ENCODE data around the gene TNS4.

The TNS4 gene

DNA sequence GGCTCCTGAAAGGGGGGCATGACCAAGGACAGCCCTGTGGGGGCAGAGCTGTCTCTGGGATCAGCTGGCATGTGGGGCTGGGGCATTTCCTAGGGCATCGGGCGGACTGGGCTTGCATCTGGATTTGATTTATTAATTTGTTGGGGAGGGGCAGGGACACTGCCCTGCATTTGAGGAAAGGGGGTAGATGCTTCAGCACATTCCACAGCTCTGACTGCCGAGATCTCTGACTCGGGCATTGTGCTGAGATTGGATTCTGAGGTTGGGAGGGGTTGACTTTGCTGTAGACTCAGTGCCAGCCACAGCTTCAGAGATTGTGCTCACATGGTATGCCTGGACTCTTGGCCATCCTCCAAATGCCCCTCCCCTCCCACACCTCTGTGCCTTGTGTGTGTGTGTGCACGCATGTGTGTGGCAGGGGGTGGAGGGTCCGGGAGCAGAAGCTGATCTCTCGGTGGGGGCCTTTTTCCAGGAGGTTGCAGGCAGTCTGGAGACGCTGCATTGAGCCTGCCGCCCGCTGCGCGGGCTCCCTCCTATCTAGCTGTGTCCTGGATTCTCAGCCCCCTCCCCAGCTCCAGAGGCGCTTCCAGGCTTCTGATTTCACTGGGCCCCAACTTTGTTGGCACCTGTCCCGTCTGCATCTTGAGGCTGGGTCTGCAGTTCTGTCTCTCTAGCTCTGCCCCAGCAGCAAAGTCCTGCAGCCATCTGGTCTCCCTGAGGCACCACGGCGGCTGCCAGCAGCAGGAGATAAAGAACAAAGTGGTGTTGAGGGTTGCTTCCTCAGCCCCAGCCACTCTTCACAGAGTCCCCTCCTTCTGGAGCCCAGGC lies 43.2 kb downstream of the TNS4 start:
- H3K4me1 ChIP-seq (ENCODE audit: control insufficient read depth, insufficient read depth, low read length): peaks cover 77% of the 10 kb centered on the region
- no peaks in the 10 kb centered on the region for H3K27me3 ChIP-seq (ENCODE audit: control insufficient read depth, insufficient read depth, low read length)
- no peak overlapping the region for H3K4me3 ChIP-seq (ENCODE audit: low read length)
- peak overlapping the region; percentile 51 for H3K27ac ChIP-seq (ENCODE audit: low read depth, low read length)
- H3K9ac ChIP-seq (ENCODE audit: low read length): no peak overlapping the region
- H3K36me3 ChIP-seq (ENCODE audit: control insufficient read depth, insufficient read depth, low read length): peaks cover 27% of the 10 kb centered on the region

DNA sequence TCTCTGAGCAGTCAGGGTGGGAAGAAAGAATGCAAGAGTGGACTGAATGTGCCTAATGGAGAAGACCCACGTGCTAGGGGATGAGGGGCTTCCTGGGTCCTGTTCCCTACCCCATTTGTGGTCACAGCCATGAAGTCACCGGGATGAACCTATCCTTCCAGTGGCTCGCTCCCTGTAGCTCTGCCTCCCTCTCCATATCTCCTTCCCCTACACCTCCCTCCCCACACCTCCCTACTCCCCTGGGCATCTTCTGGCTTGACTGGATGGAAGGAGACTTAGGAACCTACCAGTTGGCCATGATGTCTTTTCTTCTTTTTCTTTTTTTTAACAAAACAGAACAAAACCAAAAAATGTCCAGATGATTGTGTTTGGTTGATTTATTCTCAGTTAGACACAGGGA lies 44.1 kb downstream of the TNS4 start:
- Histone ChIP-seq H3K36me3 (ENCODE audit: control insufficient read depth, insufficient read depth, low read length) (peaks cover 30% of the 10 kb centered on the region), H3K27ac (ENCODE audit: low read depth, low read length) (peak overlapping the region; percentile 68), H3K27me3 (ENCODE audit: control insufficient read depth, insufficient read depth, low read length) (no peaks in the 10 kb centered on the region), H3K4me1 (ENCODE audit: control insufficient read depth, insufficient read depth, low read length) (peaks cover 77% of the 10 kb centered on the region), H3K9ac (ENCODE audit: low read length) (no peak overlapping the region), H3K4me3 (ENCODE audit: low read length) (no peak overlapping the region)

DNA sequence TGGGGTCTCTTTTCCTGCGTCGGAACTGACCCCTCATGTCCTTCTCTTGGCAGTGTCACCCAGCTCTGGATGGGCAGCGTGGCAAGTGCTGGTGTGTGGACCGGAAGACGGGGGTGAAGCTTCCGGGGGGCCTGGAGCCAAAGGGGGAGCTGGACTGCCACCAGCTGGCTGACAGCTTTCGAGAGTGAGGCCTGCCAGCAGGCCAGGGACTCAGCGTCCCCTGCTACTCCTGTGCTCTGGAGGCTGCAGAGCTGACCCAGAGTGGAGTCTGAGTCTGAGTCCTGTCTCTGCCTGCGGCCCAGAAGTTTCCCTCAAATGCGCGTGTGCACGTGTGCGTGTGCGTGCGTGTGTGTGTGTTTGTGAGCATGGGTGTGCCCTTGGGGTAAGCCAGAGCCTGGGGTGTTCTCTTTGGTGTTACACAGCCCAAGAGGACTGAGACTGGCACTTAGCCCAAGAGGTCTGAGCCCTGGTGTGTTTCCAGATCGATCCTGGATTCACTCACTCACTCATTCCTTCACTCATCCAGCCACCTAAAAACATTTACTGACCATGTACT lies 44.9 kb downstream of the TNS4 start:
- peaks cover 31% of the 10 kb centered on the region for H3K36me3 ChIP-seq (ENCODE audit: control insufficient read depth, insufficient read depth, low read length)
- H3K9ac ChIP-seq (ENCODE audit: low read length): no peak overlapping the region
- no peaks in the 10 kb centered on the region for H3K27me3 ChIP-seq (ENCODE audit: control insufficient read depth, insufficient read depth, low read length)
- H3K4me3 ChIP-seq (ENCODE audit: low read length): no peak overlapping the region
- peaks cover 76% of the 10 kb centered on the region for H3K4me1 ChIP-seq (ENCODE audit: control insufficient read depth, insufficient read depth, low read length)
- H3K27ac ChIP-seq (ENCODE audit: low read depth, low read length): peak overlapping the region; percentile 68

DNA sequence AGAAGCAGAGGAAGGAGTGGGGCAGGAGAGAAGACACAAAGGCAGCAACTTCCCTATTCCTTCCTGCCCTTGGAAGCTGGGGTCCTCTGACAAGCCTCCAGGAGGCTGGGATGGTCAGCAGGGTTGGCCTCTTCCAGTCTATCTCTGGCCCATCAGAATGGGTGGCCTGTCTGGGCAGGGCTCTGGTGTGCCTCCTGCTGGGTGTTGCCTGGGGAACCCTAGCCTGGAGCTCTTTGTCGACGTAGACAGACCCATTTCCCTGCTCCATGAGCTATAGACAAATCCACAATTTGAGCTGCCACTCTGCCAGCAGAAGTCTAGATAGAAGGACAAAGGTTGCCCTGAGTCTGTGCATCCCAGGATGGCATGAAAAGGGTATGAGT lies 46.8 kb downstream of the TNS4 start:
- Histone ChIP-seq H3K4me3 (ENCODE audit: low read length) (no peak overlapping the region), H3K36me3 (ENCODE audit: control insufficient read depth, insufficient read depth, low read length) (peaks cover 31% of the 10 kb centered on the region), H3K4me1 (ENCODE audit: control insufficient read depth, insufficient read depth, low read length) (peaks cover 78% of the 10 kb centered on the region), H3K9ac (ENCODE audit: low read length) (no peak overlapping the region), H3K27ac (ENCODE audit: low read depth, low read length) (peak overlapping the region; percentile 1), H3K27me3 (ENCODE audit: control insufficient read depth, insufficient read depth, low read length) (no peaks in the 10 kb centered on the region)

DNA sequence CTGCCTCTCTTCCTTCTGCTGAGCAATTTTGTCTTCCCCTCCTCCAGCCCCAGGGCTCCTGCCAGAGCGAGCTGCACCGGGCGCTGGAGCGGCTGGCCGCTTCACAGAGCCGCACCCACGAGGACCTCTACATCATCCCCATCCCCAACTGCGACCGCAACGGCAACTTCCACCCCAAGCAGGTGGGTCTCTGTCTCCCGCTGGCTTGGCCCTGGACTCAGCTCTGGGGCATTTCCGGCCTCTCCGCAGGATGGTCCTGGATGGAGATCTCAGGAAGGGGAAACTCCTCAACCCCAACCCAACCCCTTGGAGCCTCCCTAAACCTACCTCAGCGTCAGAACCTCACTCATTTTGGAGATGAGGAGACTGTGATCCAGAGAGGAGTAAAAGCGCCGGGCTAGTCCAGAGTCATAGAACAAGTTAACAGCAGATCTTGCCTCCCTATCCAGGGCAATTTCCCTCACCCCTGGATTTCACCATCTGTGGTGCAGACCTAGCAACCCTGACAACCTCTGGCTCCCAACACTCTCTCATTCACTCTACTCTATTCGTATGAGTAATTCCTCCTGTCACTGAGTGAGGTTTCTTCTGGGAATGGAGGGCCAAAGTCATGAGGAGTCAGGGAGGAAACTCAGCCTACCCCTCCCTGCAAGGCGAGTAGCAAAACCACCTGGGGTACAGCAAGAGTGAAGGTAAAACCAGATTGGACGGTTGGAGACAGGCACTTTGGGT lies 47.4 kb downstream of the TNS4 start:
- H3K27me3 ChIP-seq (ENCODE audit: control insufficient read depth, insufficient read depth, low read length): no peaks in the 10 kb centered on the region
- H3K4me3 ChIP-seq (ENCODE audit: low read length): no peak overlapping the region
- H3K9ac ChIP-seq (ENCODE audit: low read length): no peak overlapping the region
- peaks cover 75% of the 10 kb centered on the region for H3K4me1 ChIP-seq (ENCODE audit: control insufficient read depth, insufficient read depth, low read length)
- peaks cover 31% of the 10 kb centered on the region for H3K36me3 ChIP-seq (ENCODE audit: control insufficient read depth, insufficient read depth, low read length)
- peak overlapping the region; percentile 25 for H3K27ac ChIP-seq (ENCODE audit: low read depth, low read length)

DNA sequence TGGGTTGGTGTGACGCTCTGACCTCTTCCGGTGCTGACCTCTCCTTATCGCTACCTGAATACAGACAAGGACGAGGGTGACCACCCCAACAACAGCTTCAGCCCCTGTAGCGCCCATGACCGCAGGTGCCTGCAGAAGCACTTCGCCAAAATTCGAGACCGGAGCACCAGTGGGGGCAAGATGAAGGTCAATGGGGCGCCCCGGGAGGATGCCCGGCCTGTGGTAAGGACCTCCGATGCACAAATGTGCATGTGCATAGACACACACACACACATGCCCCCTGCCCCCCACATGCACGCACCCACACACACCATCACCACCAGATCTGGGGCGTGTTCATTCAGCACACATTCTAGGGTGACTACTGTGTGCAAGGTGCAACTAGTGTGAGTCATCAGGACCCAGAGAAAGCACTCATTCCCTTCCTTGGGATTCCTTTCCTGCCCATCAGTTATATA lies 48.5 kb downstream of the TNS4 start:
- H3K4me1 ChIP-seq (ENCODE audit: control insufficient read depth, insufficient read depth, low read length): peaks cover 73% of the 10 kb centered on the region
- H3K27ac ChIP-seq (ENCODE audit: low read depth, low read length): peak overlapping the region; percentile 87
- peaks cover 31% of the 10 kb centered on the region for H3K36me3 ChIP-seq (ENCODE audit: control insufficient read depth, insufficient read depth, low read length)
- no peaks in the 10 kb centered on the region for H3K27me3 ChIP-seq (ENCODE audit: control insufficient read depth, insufficient read depth, low read length)
- no peak overlapping the region for H3K9ac ChIP-seq (ENCODE audit: low read length)
- no peak overlapping the region for H3K4me3 ChIP-seq (ENCODE audit: low read length)

DNA sequence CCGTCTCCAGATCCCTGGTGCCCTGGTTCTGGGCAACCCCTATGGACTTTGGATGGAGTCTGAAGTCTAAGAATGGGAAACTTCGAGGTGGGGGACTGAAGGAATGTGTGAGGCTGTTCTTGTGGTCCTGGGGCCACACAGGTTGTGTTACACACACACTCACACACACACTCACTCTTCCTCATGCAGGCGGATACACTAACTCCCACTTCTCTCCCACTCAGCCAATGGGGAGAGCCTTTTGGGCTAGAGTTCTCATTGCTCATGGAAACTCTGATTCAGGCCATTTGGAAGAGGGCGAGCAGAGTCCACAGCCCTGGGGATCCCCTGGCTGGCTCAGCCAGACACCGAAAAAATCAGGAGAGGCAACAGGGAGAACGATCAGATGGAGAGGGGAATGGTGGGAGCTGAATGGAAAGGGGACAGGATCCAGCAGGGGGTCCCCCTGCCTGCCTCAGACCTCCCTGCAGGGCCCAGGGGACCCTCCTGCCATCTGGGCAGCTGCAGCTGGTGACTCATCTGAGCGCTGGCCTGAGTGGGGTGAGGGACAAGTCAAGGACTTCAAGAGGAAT lies 49.1 kb downstream of the TNS4 start:
- Histone ChIP-seq H3K9ac (ENCODE audit: low read length) (no peak overlapping the region), H3K27ac (ENCODE audit: low read depth, low read length) (peak overlapping the region; percentile 87), H3K4me3 (ENCODE audit: low read length) (peak overlapping the region; percentile 33), H3K36me3 (ENCODE audit: control insufficient read depth, insufficient read depth, low read length) (peaks cover 30% of the 10 kb centered on the region), H3K4me1 (ENCODE audit: control insufficient read depth, insufficient read depth, low read length) (peaks cover 71% of the 10 kb centered on the region), H3K27me3 (ENCODE audit: control insufficient read depth, insufficient read depth, low read length) (no peaks in the 10 kb centered on the region)

DNA sequence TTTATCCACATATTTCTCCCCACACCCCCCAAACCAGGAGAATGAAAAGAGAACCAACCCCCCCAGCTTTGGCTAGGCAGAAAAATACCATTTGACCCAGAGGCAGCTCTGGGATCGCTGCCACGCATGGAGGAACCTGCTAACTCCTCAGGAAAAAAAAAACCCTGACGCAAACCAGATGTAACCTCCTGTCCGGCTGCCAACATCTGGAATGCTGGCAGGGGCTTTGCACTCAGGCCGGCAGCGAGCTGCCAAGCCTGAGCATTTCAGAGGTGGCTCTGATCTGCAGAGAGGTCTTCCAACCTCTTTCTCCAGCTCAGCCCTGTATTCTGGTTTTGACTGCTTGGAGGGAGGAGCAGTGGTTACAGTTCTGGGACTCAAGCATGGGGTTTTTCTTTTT lies 50.0 kb downstream of the TNS4 start:
- no peaks in the 10 kb centered on the region for H3K27me3 ChIP-seq (ENCODE audit: control insufficient read depth, insufficient read depth, low read length)
- no peak overlapping the region for H3K4me3 ChIP-seq (ENCODE audit: low read length)
- peaks cover 71% of the 10 kb centered on the region for H3K4me1 ChIP-seq (ENCODE audit: control insufficient read depth, insufficient read depth, low read length)
- no peak overlapping the region for H3K9ac ChIP-seq (ENCODE audit: low read length)
- H3K27ac ChIP-seq (ENCODE audit: low read depth, low read length): peak overlapping the region; percentile 79
- peaks cover 21% of the 10 kb centered on the region for H3K36me3 ChIP-seq (ENCODE audit: control insufficient read depth, insufficient read depth, low read length)

DNA sequence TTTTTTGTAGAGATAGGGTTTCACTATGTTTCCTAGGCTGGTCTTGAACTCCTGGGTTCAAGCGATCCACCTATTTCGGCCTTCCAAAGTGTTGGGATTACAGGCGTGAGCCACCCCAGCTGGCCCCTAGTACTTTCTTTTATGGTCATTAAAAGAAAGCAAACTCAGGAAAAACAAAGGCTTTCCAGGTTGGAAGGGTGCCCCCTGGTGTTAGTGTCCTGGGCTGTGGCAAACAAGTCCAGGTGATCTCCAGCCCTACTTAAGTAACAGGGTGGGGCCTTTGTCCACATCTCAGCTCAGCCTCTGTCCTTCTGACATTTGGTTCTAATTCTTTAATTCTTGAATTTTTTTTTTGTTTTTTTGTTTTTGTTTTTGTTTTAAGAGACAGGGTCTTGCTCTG lies 51.2 kb downstream of the TNS4 start:
- Histone ChIP-seq H3K9ac (ENCODE audit: low read length) (no peak overlapping the region), H3K27me3 (ENCODE audit: control insufficient read depth, insufficient read depth, low read length) (no peaks in the 10 kb centered on the region), H3K36me3 (ENCODE audit: control insufficient read depth, insufficient read depth, low read length) (peaks cover 17% of the 10 kb centered on the region), H3K4me1 (ENCODE audit: control insufficient read depth, insufficient read depth, low read length) (peaks cover 71% of the 10 kb centered on the region), H3K27ac (ENCODE audit: low read depth, low read length) (peak overlapping the region; percentile 79), H3K4me3 (ENCODE audit: low read length) (no peak overlapping the region)

DNA sequence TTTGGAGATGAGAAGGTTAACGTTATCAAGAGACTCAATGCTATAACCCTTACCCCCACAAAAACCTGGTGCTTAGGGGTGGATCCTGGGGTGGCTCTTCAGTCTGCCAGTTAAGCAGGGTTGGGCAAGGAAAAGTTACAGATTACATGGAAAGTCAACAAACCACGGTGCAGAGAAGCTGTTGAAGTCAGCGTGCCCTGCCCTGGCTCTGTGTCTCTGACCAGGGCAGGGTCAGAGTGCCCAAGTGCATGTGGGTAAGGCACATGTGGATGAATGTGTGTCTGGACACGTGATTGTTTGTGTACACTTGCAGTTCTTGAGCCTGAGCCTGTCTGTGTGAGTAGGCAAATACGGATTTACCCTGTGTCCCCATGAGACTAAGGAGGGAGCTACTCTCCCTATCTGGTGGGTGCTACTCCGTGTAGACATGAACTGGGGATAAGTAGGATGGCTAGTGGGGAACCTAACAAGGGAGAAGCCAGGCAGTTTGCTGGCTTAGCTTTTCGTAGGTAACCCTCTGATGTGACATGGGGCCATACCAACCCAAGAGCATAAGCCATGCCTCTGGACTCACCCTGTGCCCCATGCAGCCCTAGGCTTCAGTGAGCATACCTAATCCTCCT lies 52.7 kb downstream of the TNS4 start:
- Histone ChIP-seq H3K4me1 (ENCODE audit: control insufficient read depth, insufficient read depth, low read length) (peaks cover 66% of the 10 kb centered on the region), H3K9ac (ENCODE audit: low read length) (no peak overlapping the region), H3K27me3 (ENCODE audit: control insufficient read depth, insufficient read depth, low read length) (no peaks in the 10 kb centered on the region), H3K4me3 (ENCODE audit: low read length) (peak overlapping the region; percentile 48), H3K36me3 (ENCODE audit: control insufficient read depth, insufficient read depth, low read length) (peaks cover 9% of the 10 kb centered on the region), H3K27ac (ENCODE audit: low read depth, low read length) (peak overlapping the region; percentile 61)

DNA sequence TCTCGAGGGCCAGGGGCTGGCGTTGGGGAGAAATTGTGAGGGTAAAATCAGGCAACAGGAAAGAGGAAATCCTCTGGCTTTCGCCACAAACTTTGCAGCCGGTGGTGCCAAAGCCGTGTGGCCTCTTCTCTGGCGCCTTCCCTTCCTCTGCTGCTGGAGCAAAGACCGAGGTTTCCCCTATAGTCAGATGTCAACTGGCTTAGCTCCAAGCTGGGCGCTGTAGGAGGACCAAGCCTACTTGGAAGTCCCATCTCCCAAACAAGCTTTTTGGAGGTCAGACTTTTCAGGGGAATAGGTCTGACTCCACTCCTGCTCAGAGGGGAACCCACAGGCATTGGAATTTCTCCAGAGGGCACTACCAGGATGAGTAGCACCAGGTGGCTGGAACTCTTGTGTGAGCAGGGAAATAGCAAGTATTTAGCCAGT lies 53.2 kb downstream of the TNS4 start:
- H3K36me3 ChIP-seq (ENCODE audit: control insufficient read depth, insufficient read depth, low read length): peaks cover 4% of the 10 kb centered on the region
- H3K27ac ChIP-seq (ENCODE audit: low read depth, low read length): peak overlapping the region; percentile 61
- no peak overlapping the region for H3K9ac ChIP-seq (ENCODE audit: low read length)
- H3K4me1 ChIP-seq (ENCODE audit: control insufficient read depth, insufficient read depth, low read length): peaks cover 61% of the 10 kb centered on the region
- H3K27me3 ChIP-seq (ENCODE audit: control insufficient read depth, insufficient read depth, low read length): no peaks in the 10 kb centered on the region
- H3K4me3 ChIP-seq (ENCODE audit: low read length): peak overlapping the region; percentile 48

DNA sequence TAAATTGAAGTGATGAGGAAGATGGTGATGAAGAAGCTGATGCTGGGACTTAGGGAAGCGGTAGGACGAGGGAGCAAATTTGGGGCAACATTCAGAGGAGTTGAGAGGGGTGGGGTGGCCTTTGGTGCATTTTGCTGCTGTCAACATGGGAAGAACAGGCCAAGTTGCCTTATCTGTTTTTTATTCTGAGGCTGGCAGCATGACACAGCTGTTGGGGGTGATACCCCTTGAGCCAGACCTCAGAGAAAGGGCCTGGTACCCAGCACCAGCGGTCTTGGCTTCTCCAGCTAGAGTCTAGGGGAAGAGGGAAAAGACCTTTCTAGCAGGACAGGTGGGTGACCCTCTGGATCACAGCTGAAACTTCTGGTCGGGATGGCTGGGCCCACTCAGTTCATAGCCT lies 53.6 kb downstream of the TNS4 start:
- Histone ChIP-seq H3K27me3 (ENCODE audit: control insufficient read depth, insufficient read depth, low read length) (no peaks in the 10 kb centered on the region), H3K9ac (ENCODE audit: low read length) (no peak overlapping the region), H3K4me3 (ENCODE audit: low read length) (peak overlapping the region; percentile 48), H3K36me3 (ENCODE audit: control insufficient read depth, insufficient read depth, low read length) (peaks cover 3% of the 10 kb centered on the region), H3K27ac (ENCODE audit: low read depth, low read length) (peak overlapping the region; percentile 61), H3K4me1 (ENCODE audit: control insufficient read depth, insufficient read depth, low read length) (peaks cover 57% of the 10 kb centered on the region)
